Right lobe of liver (tissue), 6 donors: Measurements from ENCODE around the gene APBB2. TPM values are rescaled to one million over a fixed set of nuclear protein-coding genes. Genes with fewer than 3 reads are reported as not detected.

Experiments
- ATAC-seq, 4 donors: fragments of 200-7000 bp; cut with Tn5 transposase; one replicate each; pipeline ENCODE4 v1.9.1; 2020; ENCODE audit warnings: mild to moderate bottlenecking in 4 of 4, moderate library complexity in 4 of 4
- DNase-seq, 3 donors: peaks; one replicate each; pipeline ENCODE4 v3.0.0-alpha.2; 2020
- H3K27ac ChIP-seq, 3 donors: fragments of 200-600 bp; one replicate each; pipeline ENCODE4 v1.8.0; 2022
- H3K27me3 ChIP-seq, 2 donors: fragments of 200-600 bp; one replicate each; pipeline ENCODE4 v1.8.0; 2022
- H3K36me3 ChIP-seq, 4 donors: fragments of 200-600 bp; sonication (generic) in 1 of 4; one replicate each; pipeline versions ENCODE4 v1.5.1 to v1.8.0; 2017 to 2022; ENCODE audit warnings: control low read depth in 1 of 4
- H3K4me1 ChIP-seq, 4 donors: fragments of 200-600 bp; sonication (generic) in 1 of 4; one replicate each; pipeline versions ENCODE4 v1.5.1 to v1.8.0; 2017 to 2022; ENCODE audit warnings: control low read depth in 1 of 4
- H3K4me3 ChIP-seq, 3 donors: fragments of 200-600 bp; one replicate each; pipeline ENCODE4 v1.8.0; 2022
- H3K9me3 ChIP-seq, 4 donors: fragments of 200-600 bp; sonication (generic) in 1 of 4; one replicate each; pipeline versions ENCODE4 v1.5.1 to v1.8.0; 2017 to 2022; ENCODE audit warnings: control low read depth in 1 of 4
- POLR2A ChIP-seq: fragments of 450-650 bp; IDR thresholded peaks from one replicate; pipeline ENCODE4 v1.6.1; 2017; ENCODE audit warnings: antibody characterized with exemption, mild to moderate bottlenecking
- WGBS: methylation state at CpG from one replicate; pipeline ENCODE4 v1.1.6; 2018; ENCODE audit warnings: low coverage, low lambda C conversion rate; ENCODE audit not compliant: insufficient coverage; ENCODE audit errors: missing lambda C conversion rate; 5-methylcytosine and 5-hydroxymethylcytosine counted together
- intact Hi-C, 2 donors: fragments of 100-400 bp; cut with DNase I; formaldehyde crosslinking; loops; one replicate each; pipeline versions ENCODE4 v1.11.2 to v1.14.1; 2022
- total RNA-seq, 6 experiments: library from RNA; depleted of rRNA in 2 of 6; stranded (reverse); fragments of >200 nt in 2 of 6; fragmentation: NEBNext Ultra II Directional in 3 of 6; extraction: Animal tissue kit (Norgen Biotek cat#: 25700) in 3 of 6; gene quantifications; one replicate each; pipeline versions ENCODE4 v1.1.0 to v1.2.4, GENCODE V29; 2016 to 2023
- TF ChIP-seq, protein P1 (sequence below), 4 donors: fragments of 200-600 bp in 3 of 4; fragments of 450-650 bp in 1 of 4; IDR thresholded peaks; one replicate each; pipeline versions ENCODE4 v1.5.1 to v1.8.0; 2016 to 2022; ENCODE audit warnings: antibody characterized with exemption in 4 of 4, mild to moderate bottlenecking in 2 of 4
- donor health status: DM: no; HTN: yes; CAD: no.
- donor health status: DM: no; HTN: no; CAD: no.
- donor health status: DM: no; HTN: no; CAD: no.
- donor health status: DM: no; HTN: yes; CAD: no.
- donor health status: DM: no; HTN: yes; CAD: no.

APBB2 gene
- total RNA-seq, 6 experiments from 2014 or later = 14.1 to 27.9 (median 25.1) TPM

DNA sequence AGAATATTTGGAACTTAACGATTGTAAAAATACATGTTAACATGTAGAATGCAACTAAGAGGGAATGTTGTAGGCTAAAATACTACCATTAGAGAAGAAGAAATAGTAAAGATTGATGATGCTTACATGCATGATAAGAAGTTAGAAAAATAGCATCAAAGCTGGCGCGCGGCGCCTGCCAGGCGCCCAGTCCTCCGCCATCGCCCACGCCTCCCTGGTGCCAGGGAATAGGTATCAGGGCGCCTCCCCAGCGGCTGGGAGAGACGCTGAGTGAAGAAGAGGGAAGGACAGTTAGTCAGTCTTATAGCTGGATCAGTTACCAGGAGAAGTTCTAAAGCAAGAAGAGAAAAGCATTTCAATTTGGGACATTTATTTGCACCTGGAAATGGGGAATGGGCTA lies 428.6 kb downstream of the APBB2 start:
- H3K27ac ChIP-seq = no peak overlapping the region
- H3K27me3 ChIP-seq = no peaks in the 10 kb centered on the region
- 91% methylated on average over 1 of the region's 12 CpGs for WGBS
- no peaks in the 10 kb centered on the region for H3K36me3 ChIP-seq
- DNase-seq (no peak), ATAC-seq (no peak)
- TF ChIP-seq, protein P1, sequence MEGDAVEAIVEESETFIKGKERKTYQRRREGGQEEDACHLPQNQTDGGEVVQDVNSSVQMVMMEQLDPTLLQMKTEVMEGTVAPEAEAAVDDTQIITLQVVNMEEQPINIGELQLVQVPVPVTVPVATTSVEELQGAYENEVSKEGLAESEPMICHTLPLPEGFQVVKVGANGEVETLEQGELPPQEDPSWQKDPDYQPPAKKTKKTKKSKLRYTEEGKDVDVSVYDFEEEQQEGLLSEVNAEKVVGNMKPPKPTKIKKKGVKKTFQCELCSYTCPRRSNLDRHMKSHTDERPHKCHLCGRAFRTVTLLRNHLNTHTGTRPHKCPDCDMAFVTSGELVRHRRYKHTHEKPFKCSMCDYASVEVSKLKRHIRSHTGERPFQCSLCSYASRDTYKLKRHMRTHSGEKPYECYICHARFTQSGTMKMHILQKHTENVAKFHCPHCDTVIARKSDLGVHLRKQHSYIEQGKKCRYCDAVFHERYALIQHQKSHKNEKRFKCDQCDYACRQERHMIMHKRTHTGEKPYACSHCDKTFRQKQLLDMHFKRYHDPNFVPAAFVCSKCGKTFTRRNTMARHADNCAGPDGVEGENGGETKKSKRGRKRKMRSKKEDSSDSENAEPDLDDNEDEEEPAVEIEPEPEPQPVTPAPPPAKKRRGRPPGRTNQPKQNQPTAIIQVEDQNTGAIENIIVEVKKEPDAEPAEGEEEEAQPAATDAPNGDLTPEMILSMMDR (IDR thresholded peaks at IDR 0.05) = no peak
- TF ChIP-seq POLR2A = no peak
- intact Hi-C loops = no loop called here
- H3K9me3 ChIP-seq = no peaks in the 10 kb centered on the region
- no peaks in the 10 kb centered on the region for H3K4me1 ChIP-seq
- no peak overlapping the region for H3K4me3 ChIP-seq

DNA sequence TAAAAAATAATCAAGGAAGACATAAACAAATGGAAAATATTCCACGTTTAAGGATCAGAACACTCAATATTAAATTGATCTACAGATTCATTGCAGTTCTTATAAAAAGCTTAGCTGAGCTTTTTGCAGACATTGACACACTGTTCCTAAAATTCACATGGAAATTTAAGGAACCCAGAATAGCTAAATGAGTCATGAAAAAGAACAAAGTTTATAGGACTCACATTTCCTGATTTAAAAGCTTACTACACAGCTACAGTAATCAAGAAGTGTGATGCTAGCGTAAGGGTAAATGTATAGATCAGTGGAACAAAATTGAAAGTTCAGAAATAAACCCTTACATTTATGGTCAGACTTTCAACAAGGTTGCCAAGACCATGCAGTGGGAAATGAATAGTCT lies 431.5 kb downstream of the APBB2 start:
- Histone ChIP-seq H3K4me3 (no peak overlapping the region), H3K4me1 (no peaks in the 10 kb centered on the region), H3K27ac (no peak overlapping the region), H3K27me3 (no peaks in the 10 kb centered on the region), H3K9me3 (no peaks in the 10 kb centered on the region), H3K36me3 (no peaks in the 10 kb centered on the region)
- TF ChIP-seq, protein P1 (IDR thresholded peaks at IDR 0.05) = no peak
- no peak for TF ChIP-seq POLR2A
- DNase-seq (no peak), ATAC-seq (no peak)
- WGBS = 75% methylated on average over 2 of the region's 2 CpGs
- intact Hi-C loops = no loop called here

GRCh38 chr4:40778090-40778489 lies 436.3 kb downstream of the APBB2 start:
- no peaks in the 10 kb centered on the region for H3K4me1 ChIP-seq
- ATAC-seq = no peak

DNA sequence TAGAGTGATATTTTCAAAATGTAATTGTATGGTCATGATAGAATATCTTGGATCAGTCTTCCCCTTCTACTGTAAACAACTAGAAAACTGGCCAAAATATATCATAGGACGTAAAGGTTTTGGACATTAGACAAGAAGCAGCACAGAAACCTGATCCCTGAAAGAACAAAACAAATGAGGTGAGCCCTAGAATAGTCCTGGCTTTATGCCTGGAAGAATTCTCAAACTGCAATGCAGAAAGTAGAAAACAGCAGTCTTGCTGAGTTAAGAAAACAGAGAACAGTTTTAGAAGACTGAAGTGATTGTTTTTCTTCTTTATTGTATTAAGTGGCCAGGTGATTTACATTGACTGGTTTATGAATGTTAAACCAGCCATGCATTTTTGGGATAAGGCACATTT lies 445.1 kb downstream of the APBB2 start:
- Histone ChIP-seq H3K36me3 (no peaks in the 10 kb centered on the region), H3K4me1 (no peaks in the 10 kb centered on the region), H3K9me3 (no peaks in the 10 kb centered on the region), H3K27ac (no peak overlapping the region), H3K27me3 (no peaks in the 10 kb centered on the region), H3K4me3 (no peak overlapping the region)
- intact Hi-C loops = no loop called here
- no peak for TF ChIP-seq POLR2A
- TF ChIP-seq, protein P1 (IDR thresholded peaks at IDR 0.05) = no peak
- DNase-seq = no peak
- no peak for ATAC-seq
- 74% methylated on average over 1 of the region's 1 CpG for whole genome bisulfite sequencing

More at GRCh38 chr4:40778090-40778489, 436.3 kb downstream of the APBB2 start:
- intact Hi-C loops = no loop called here
- H3K27ac ChIP-seq = no peak overlapping the region
- no peaks in the 10 kb centered on the region for H3K27me3 ChIP-seq
- no peaks in the 10 kb centered on the region for H3K9me3 ChIP-seq
- no peaks in the 10 kb centered on the region for H3K36me3 ChIP-seq
- no peak for DNase-seq
- TF ChIP-seq, protein P1 (IDR thresholded peaks at IDR 0.05) = no peak
- TF ChIP-seq POLR2A = no peak
- WGBS = no CpG with 5 or more reads among the region's 1 CpG
- H3K4me3 ChIP-seq = no peak overlapping the region

DNA sequence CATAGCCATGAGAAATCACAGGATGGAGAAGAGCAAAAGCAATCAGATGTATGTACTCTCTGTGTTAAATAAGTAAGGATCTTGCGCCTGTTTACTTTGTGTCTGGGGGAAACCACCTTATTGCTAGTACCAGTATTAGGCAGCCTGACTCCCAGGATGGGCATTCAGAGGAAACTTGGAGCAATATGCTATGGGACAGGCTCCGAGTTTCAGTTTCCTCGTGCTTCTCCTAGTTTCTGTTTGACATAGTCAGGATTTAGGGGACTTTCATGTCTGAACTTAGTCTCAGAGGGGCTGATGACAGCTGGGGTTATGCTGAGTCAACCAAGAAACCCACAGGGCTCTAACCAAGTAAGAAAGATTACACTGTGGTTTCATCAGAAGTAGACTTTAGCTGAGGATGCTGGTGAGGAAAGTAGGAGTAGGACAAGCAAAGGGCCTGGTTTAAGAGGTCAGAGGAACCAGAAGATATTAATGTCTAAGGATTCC lies 451.1 kb downstream of the APBB2 start:
- WGBS = 61% methylated on average over 3 of the region's 3 CpGs
- Histone ChIP-seq H3K27me3 (no peaks in the 10 kb centered on the region), H3K4me1 (no peaks in the 10 kb centered on the region), H3K27ac (no peak overlapping the region), H3K4me3 (no peak overlapping the region), H3K9me3 (no peaks in the 10 kb centered on the region), H3K36me3 (no peaks in the 10 kb centered on the region)
- ATAC-seq = no peak
- DNase-seq = no peak
- TF ChIP-seq POLR2A = no peak
- TF ChIP-seq, protein P1 (IDR thresholded peaks at IDR 0.05) = no peak
- intact Hi-C loops = no loop called here
